ENCODE measurements around the gene TEX14.

- TF ChIP-seq CTCF (IDR thresholded peaks at IDR 0.05) (no peak), POLR2A (IDR thresholded peaks at IDR 0.05) (no peak), POLR2AphosphoS5 (IDR thresholded peaks at IDR 0.05) (no peak)
These were observed 170.9 kb downstream of the TEX14 start for GRCh38 chr17:58520843-58521430.

All from breast epithelium (tissue), 3 donors.